ENCODE data around the gene TPST1. TPM values are rescaled to one million over a fixed set of nuclear protein-coding genes. Genes with fewer than 3 reads are reported as not detected.

TPST1 gene
- total RNA-seq, 1 experiment from 2014 or later: 15.9 TPM

DNA sequence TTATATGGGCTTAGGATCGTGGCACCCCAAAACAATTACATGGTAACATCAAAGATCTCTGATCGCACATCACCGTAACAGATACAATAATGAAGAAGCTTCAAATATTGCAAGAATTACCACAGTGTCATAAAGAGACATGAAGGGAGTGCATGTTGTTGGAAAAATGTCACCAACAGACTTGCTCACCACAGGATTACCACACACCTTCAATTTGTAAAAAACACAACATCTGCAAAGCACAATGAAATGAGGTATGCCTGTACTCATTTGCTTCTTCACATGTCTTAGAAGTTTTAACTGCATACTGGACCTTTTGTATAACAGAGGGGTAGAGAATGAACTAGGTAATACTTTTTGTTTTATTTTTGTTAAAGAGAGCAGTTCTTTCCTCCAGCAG, 96.6 kb downstream of the TPST1 start:
- peaks cover 9 to 26% (median 12%) of the 10 kb centered on the region in 3 experiments; a peak in 6 of 7 replicates for H3K36me3 Mint-ChIP-seq (ENCODE audit: insufficient read depth in 1 of 3, low read depth in 3 of 3)
- no peaks in the 10 kb centered on the region for H3K9me3 ChIP-seq (ENCODE audit: control insufficient read depth, low read depth, low read length)
- no peaks in the 10 kb centered on the region for H3K27me3 Mint-ChIP-seq (ENCODE audit: low read depth)
- H4K91ac ChIP-seq (ENCODE audit: insufficient read length, low read depth, low read length): no peak overlapping the region
- H3T11ph ChIP-seq (ENCODE audit: low read length): no peak overlapping the region
- no peak overlapping the region for H3K27ac ChIP-seq (ENCODE audit: insufficient read length, low read depth, low read length)
- no peak overlapping the region for H4K8ac ChIP-seq (replicated peaks; ENCODE audit: insufficient read length, low read depth, low read length)
- no peaks in the 10 kb centered on the region for H3K4me1 ChIP-seq (ENCODE audit: insufficient read depth, low read length)
- no peaks in the 10 kb centered on the region for H3K23me2 ChIP-seq (ENCODE audit: insufficient read length, low read depth, low read length, poor library complexity, severe bottlenecking)
- H3K4me2 ChIP-seq (ENCODE audit: insufficient read depth, insufficient read length, low read length): no peak overlapping the region
- no peak overlapping the region for H3K9ac ChIP-seq (ENCODE audit: extremely low read depth, insufficient read length, low read length)
- no peak overlapping the region for H2BK20ac ChIP-seq (ENCODE audit: low read depth, low read length, poor library complexity, severe bottlenecking)
- peaks cover 7 to 16% of the 10 kb centered on the region in 2 experiments for H3K9me3 Mint-ChIP-seq
- no peak overlapping the region for H2BK120ac ChIP-seq (ENCODE audit: low read depth, low read length, poor library complexity, severe bottlenecking)
- H2AK5ac ChIP-seq (ENCODE audit: insufficient read length, low read length): no peak overlapping the region
- no peak overlapping the region for H3K14ac ChIP-seq (ENCODE audit: insufficient read depth, low read length)
- no peak overlapping the region for H2AFZ ChIP-seq (ENCODE audit: low read length)
- no peak overlapping the region for H4K5ac ChIP-seq (ENCODE audit: insufficient read length, low read depth, low read length)
- H3K27ac Mint-ChIP-seq: no peak overlapping the region
- H3K79me2 ChIP-seq (ENCODE audit: insufficient read depth, low read length): no peaks in the 10 kb centered on the region
- no peak overlapping the region for H3K4ac ChIP-seq (ENCODE audit: low read depth, low read length)
- no peak for DNase-seq
- no peak overlapping the region for H2BK12ac ChIP-seq (ENCODE audit: insufficient read length, low read depth, low read length)
- no CpG with 5 or more reads among the region's 3 CpGs for WGBS (ENCODE audit: extremely low coverage, insufficient read length, low lambda C conversion rate)
- TF ChIP-seq CTCF (conservative IDR thresholded peaks at IDR 0.05): no peak
- H3K79me1 ChIP-seq (ENCODE audit: insufficient read depth, low read depth, low read length, poor library complexity, severe bottlenecking): no peaks in the 10 kb centered on the region
- H4K20me1 ChIP-seq (ENCODE audit: control insufficient read depth, insufficient read depth, insufficient read length): no peaks in the 10 kb centered on the region
- H2BK5ac ChIP-seq (ENCODE audit: insufficient read length, low read length): no peak overlapping the region
- no peak overlapping the region for H3K18ac ChIP-seq (ENCODE audit: insufficient read length, low read depth, low read length)
- no peak overlapping the region for H3K4me3 Mint-ChIP-seq
- no peak overlapping the region for H3K56ac ChIP-seq (ENCODE audit: insufficient read length, low read depth, low read length)
- no peak overlapping the region for H2BK15ac ChIP-seq (ENCODE audit: low read depth, low read length)
- no peak overlapping the region for H3K23ac ChIP-seq (ENCODE audit: insufficient read length, low read depth, low read length)
- no peaks in the 10 kb centered on the region for H3K27me3 ChIP-seq (ENCODE audit: insufficient read depth, low read length)
- peaks cover 27 to 30% of the 10 kb centered on the region in 2 experiments for H3K4me1 Mint-ChIP-seq
